ENCODE results near the gene SYPL1.

GRCh38 chr7:106059556-106059955, 52.6 kb downstream of the SYPL1 start:
- TF ChIP-seq CTCF (IDR thresholded peaks at IDR 0.05; ENCODE audit: extremely low read depth in 1 of 2, insufficient read depth in 1 of 2, low read depth in 1 of 2, low read length in 2 of 2) (no peak), EZH2 (IDR thresholded peaks at IDR 0.05; ENCODE audit: borderline replicate concordance, low read depth, low read length, severe bottlenecking) (no peak), POLR2A (IDR thresholded peaks at IDR 0.05; ENCODE audit: low read depth, low read length) (no peak), JUN (IDR thresholded peaks at IDR 0.05; ENCODE audit: borderline replicate concordance, insufficient read depth, insufficient read length, low read depth) (no peak), GATA2 (IDR thresholded peaks at IDR 0.05; ENCODE audit: insufficient read depth, insufficient read length, low read depth, low read length) (no peak), POLR2AphosphoS5 (IDR thresholded peaks at IDR 0.05; ENCODE audit: insufficient read depth, low read depth, low read length) (no peak), MAX (IDR thresholded peaks at IDR 0.05; ENCODE audit: insufficient read depth, insufficient read length) (no peak), FOS (IDR thresholded peaks at IDR 0.05; ENCODE audit: borderline replicate concordance, insufficient read depth, low read length) (no peak), MYC (IDR thresholded peaks at IDR 0.05; ENCODE audit: low read depth, low read length) (no peak)

All from endothelial cell of umbilical vein (primary cell).